ENCODE measurements around the gene SEMA4D.

GRCh38 chr9:89543111-89543510, 45.2 kb upstream of the SEMA4D start:
- no peak for TF ChIP-seq CTCF (IDR thresholded peaks at IDR 0.05; ENCODE audit: low read depth, low read length)
- no peak for TF ChIP-seq MAX (IDR thresholded peaks at IDR 0.05; ENCODE audit: low read depth, low read length)

All from NB4 (cell line).